Caco-2 (cell line): Measurements from ENCODE around the gene SLC7A5. TPM values are rescaled to one million over a fixed set of nuclear protein-coding genes. Genes with fewer than 3 reads are reported as not detected.
"Not testable (repeated sequence)": the region's sequence is repeated elsewhere in the genome, so short reads cannot be mapped to it uniquely, and the experiment has no call there.

Experiments used
- BruUV-seq: library from RNA; stranded (reverse); fragments of 400-500 nt; replicated peaks from 2 replicates; lab custom pipeline; 2021; lab: Mats Ljungman, UMichigan
- CTCF ChIA-PET: fragments of 300-600 bp; sonication (Branson Sonifier 250); formaldehyde crosslinking; loops from one replicate; lab custom pipeline; 2022; ENCODE audit warnings: antibody characterized with exemption; lab: Charles Lee
- POLR2A ChIA-PET: fragments of 300-600 bp; sonication (Branson Sonifier 250); formaldehyde crosslinking; loops from one replicate; lab custom pipeline; 2022; ENCODE audit warnings: antibody characterized with exemption; lab: Charles Lee
- DNase-seq, 2 experiments: peaks; one replicate each; pipeline versions ENCODE4 v3.0.0 to v3.0.0-alpha.2; 2020 to 2022
- H3K27me3 ChIP-seq: replicated peaks from 2 replicates; pipeline ENCODE4 v1.6.0; 2011; ENCODE audit warnings: low read length; ENCODE audit not compliant: control insufficient read depth, insufficient read depth
- H3K36me3 ChIP-seq: 2 replicates; pipeline ENCODE4 v1.5.1; 2011; ENCODE audit warnings: low read length; ENCODE audit not compliant: control insufficient read depth, insufficient read depth
- H3K4me1 ChIP-seq: fragments of 250-450 bp; sonication (Bioruptor Pico); 2 replicates; pipeline ENCODE4 v1.5.1; 2020; ENCODE audit warnings: mild to moderate bottlenecking
- H3K4me3 ChIP-seq: 2 replicates; pipeline ENCODE4 v1.5.1; 2011; ENCODE audit warnings: low read depth, mild to moderate bottlenecking, control low read depth, low read length
- H3K9me3 ChIP-seq: fragments of 250-450 bp; sonication (Bioruptor Pico); 2 replicates; pipeline ENCODE4 v1.5.1; 2020; ENCODE audit warnings: mild to moderate bottlenecking, moderate library complexity
- H3K27ac Mint-ChIP-seq: one replicate; pipeline ENCODE4 v1.8.0; 2022; ENCODE audit warnings: mixed read lengths; ENCODE audit not compliant: unreplicated experiment
- H3K27me3 Mint-ChIP-seq: one replicate; pipeline ENCODE4 v1.8.0; 2022; ENCODE audit warnings: mixed read lengths; ENCODE audit not compliant: insufficient read depth, unreplicated experiment
- H3K36me3 Mint-ChIP-seq: one replicate; pipeline ENCODE4 v1.8.0; 2022; ENCODE audit warnings: mild to moderate bottlenecking, mixed read lengths; ENCODE audit not compliant: insufficient read depth, unreplicated experiment
- H3K4me1 Mint-ChIP-seq: one replicate; pipeline ENCODE4 v1.8.0; 2022; ENCODE audit warnings: low read depth, mixed read lengths; ENCODE audit not compliant: unreplicated experiment
- H3K4me3 Mint-ChIP-seq: one replicate; pipeline ENCODE4 v1.8.0; 2022; ENCODE audit warnings: mild to moderate bottlenecking, moderate library complexity, mixed read lengths; ENCODE audit not compliant: unreplicated experiment
- H3K9me3 Mint-ChIP-seq: one replicate; pipeline ENCODE4 v1.8.0; 2022; ENCODE audit warnings: mixed read lengths; ENCODE audit not compliant: unreplicated experiment
- intact Hi-C: fragments of 100-400 bp; cut with micrococcal nuclease; formaldehyde crosslinking; loops from one replicate; pipeline ENCODE4 v1.10.0; 2022; ENCODE audit not compliant: unreplicated experiment
- total RNA-seq: library from RNA; stranded (reverse); gene quantifications from 2 replicates; pipeline ENCODE4 v1.2.3, GENCODE V29; 2022
- TF ChIP-seq, protein P1 (sequence below), 2 experiments: fragments of 200-600 bp in 1 of 2; IDR thresholded peaks; 1 replicate in 1 of 2; 2 replicates in 1 of 2; pipeline versions ENCODE4 v1.5.1 to v1.8.0; 2011 to 2022; ENCODE audit warnings: antibody characterized with exemption in 1 of 2, control low read depth in 1 of 2, inconsistent platforms in 1 of 2, low read depth in 1 of 2, low read length in 1 of 2, mild to moderate bottlenecking in 1 of 2, moderate library complexity in 1 of 2; ENCODE audit not compliant: insufficient read depth in 1 of 2, severe bottlenecking in 1 of 2, unreplicated experiment in 1 of 2

Gene SLC7A5
- total RNA-seq, 1 experiment from 2014 or later, result 534 TPM

DNA sequence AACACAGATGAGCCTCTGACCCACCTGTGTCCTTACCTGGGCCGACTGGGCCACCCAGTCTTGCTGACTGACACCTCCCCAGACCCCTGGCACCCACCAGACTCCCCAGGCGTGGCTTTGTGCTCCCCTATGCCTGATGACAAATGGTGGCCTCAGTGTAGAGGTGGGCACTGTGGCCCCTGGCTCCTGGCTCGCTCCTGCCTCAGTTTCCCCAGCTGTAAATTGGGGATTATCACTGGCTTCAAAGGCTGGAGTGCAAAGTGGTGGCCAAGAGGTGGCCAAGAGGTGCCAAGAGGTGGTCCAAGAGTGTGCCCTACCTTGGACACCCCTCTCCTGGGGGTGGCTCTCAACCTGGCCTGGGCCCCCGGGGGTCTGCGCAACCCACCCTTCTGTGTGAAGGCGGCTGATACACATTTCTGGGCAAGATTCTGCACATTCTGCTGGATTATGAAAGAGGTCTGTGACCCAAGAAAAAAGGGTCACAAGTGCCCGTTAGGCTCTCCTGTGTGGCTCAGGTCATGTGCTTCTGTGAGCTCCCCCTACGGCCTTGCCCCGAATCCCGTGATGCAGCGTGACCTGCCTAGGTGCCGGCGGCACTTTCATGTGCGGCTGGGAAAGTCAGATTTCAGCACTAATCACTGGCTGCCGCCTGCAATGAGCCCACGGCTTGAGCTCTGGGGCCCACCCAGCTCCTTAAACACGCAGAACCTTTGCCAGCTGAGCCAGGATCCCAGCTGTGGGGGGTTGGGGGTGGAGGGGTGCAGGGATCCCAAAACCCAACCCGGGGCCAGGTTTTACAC lies 7.8 kb downstream of the SLC7A5 start:
- BruUV-seq, H3K9me3 Mint-ChIP-seq, CTCF ChIA-PET, DNase-seq, H3K27me3 ChIP-seq, H3K9me3 ChIP-seq, POLR2A ChIA-PET, H3K36me3 ChIP-seq, intact Hi-C loops, H3K4me3 ChIP-seq, H3K27me3 Mint-ChIP-seq, H3K4me3 Mint-ChIP-seq: not testable (repeated sequence)
- peaks cover 37% of the 10 kb centered on the region for H3K4me1 ChIP-seq
- peaks cover 100% of the 10 kb centered on the region for H3K36me3 Mint-ChIP-seq
- H3K4me1 Mint-ChIP-seq, result peaks cover 42% of the 10 kb centered on the region
- peak overlapping the region; percentile 42 for H3K27ac Mint-ChIP-seq

DNA sequence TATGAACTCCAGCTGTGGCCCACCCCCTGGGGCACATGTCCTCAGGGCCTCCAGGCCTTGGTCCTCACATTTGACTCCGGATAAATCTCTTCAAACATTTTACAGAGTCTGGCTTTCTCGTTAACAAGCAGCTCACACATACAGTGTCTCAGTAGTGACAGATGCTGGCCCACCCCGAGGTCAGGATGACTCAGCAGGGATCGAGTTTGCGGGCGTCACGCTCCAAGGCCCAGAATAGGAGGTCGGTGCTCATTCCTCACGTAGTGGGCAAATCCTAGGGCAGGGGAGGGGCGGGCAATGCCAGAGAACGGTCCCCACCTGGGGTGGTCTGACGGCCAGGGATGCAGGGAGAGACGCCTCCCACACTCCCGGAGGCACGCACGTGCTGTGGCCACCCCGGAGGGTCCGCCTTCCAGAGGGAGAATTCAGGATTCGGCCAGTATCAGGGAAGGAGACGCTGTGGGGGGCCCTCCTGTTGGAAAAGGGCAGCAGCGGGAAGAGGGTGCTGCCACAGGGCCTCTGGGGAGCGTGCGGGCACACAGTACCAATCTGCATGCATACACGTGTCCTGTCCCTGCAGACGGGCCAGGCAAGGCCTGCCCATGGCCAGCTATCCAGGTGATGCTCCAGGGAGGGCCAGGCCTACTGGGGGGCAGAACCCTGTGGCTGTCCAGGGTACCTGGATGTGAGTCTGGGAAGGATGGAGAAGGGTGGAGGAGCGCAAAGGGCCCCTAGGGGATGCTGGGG lies 8.6 kb downstream of the SLC7A5 start:
- intact Hi-C loops, result no loop called here
- Histone ChIP-seq H3K9me3 (no peaks in the 10 kb centered on the region), H3K36me3 (peaks cover 3% of the 10 kb centered on the region), H3K4me3 (no peak overlapping the region), H3K4me1 (peaks cover 45% of the 10 kb centered on the region), H3K27me3 (no peaks in the 10 kb centered on the region)
- peaks cover 42% of the 10 kb centered on the region for H3K4me1 Mint-ChIP-seq
- no TSS peak for BruUV-seq
- no peaks in the 10 kb centered on the region for H3K9me3 Mint-ChIP-seq
- POLR2A ChIA-PET, result no interaction called here
- DNase-seq, result no peak
- TF ChIP-seq, protein P1, sequence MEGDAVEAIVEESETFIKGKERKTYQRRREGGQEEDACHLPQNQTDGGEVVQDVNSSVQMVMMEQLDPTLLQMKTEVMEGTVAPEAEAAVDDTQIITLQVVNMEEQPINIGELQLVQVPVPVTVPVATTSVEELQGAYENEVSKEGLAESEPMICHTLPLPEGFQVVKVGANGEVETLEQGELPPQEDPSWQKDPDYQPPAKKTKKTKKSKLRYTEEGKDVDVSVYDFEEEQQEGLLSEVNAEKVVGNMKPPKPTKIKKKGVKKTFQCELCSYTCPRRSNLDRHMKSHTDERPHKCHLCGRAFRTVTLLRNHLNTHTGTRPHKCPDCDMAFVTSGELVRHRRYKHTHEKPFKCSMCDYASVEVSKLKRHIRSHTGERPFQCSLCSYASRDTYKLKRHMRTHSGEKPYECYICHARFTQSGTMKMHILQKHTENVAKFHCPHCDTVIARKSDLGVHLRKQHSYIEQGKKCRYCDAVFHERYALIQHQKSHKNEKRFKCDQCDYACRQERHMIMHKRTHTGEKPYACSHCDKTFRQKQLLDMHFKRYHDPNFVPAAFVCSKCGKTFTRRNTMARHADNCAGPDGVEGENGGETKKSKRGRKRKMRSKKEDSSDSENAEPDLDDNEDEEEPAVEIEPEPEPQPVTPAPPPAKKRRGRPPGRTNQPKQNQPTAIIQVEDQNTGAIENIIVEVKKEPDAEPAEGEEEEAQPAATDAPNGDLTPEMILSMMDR (IDR thresholded peaks at IDR 0.05; ENCODE audit: insufficient read depth in 1 of 2, low read depth in 1 of 2, low read length in 1 of 2, severe bottlenecking in 1 of 2, unreplicated experiment in 1 of 2), result no peak
- H3K27me3 Mint-ChIP-seq, result no peaks in the 10 kb centered on the region
- peak overlapping the region; percentile 87 for H3K27ac Mint-ChIP-seq
- CTCF ChIA-PET, result interaction anchor here (0.8 kb wide), 1 partner anchor 36 kb away, joined by 6 read pairs; no protein-coding TSS in a partner anchor
- peak overlapping the region; percentile 28 for H3K4me3 Mint-ChIP-seq
- H3K36me3 Mint-ChIP-seq, result peaks cover 100% of the 10 kb centered on the region

DNA sequence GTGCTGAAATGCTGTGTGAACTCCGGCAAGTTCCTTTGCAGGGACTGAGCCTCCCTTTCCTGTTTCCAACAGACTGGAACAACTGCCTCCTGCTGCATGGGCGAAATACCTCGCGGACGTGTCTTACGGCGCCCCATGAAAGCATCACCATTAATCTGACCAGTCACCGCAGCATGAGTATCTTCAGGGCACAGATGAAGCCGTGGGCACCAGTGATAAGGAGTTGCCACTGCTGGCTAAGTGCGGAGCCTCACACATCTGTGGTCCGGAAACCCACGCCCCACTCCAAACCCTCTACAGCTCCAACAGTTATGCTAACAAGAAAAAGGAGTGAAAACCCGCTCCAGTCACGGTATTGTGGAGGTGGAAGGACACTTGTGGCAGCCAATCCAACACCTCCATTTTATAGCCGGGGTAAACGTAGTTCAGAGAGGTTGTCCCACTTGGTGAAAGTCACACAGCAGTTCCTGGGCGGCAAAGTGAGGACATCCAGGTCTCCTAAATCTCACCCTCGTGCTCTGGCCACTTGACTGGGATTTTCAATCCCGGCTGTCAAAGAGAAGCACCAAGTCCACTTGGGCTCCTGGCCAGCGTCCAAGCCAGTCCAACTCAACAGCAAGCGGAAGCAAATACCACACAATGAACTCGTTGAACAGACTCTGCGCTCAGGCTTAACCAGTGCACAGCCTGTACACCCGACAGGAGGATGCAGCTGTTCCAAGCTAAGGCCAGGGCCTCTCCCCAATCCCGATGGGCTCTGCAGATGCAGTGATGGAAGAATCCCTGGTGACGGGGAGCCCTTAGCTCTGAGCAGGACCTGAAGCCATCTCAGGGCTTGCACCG lies 10.9 kb downstream of the SLC7A5 start:
- H3K27ac Mint-ChIP-seq, result peak overlapping the region; percentile 99
- H3K4me1 ChIP-seq, result peaks cover 61% of the 10 kb centered on the region

More for the DNA sequence above, 10.9 kb downstream of the SLC7A5 start:
- H3K4me1 Mint-ChIP-seq, result peaks cover 48% of the 10 kb centered on the region
- H3K9me3 ChIP-seq, H3K9me3 Mint-ChIP-seq, H3K27me3 ChIP-seq, H3K4me3 Mint-ChIP-seq, H3K27me3 Mint-ChIP-seq, H3K36me3 ChIP-seq, H3K4me3 ChIP-seq, BruUV-seq, DNase-seq, POLR2A ChIA-PET, intact Hi-C loops: not testable (repeated sequence)
- CTCF ChIA-PET, result interaction anchor here (0.9 kb wide), 1 partner anchor 8 kb away, joined by 4 read pairs; no protein-coding TSS in a partner anchor
- peaks cover 100% of the 10 kb centered on the region for H3K36me3 Mint-ChIP-seq
